Esophagus squamous epithelium (tissue), 4 donors: ENCODE data around the gene HES4.

Source experiments
- POLR2A ChIP-seq, 4 donors: fragments of 450-650 bp; IDR thresholded peaks; one replicate each; pipeline ENCODE4 v1.6.1; 2017; ENCODE audit warnings: antibody characterized with exemption in 4 of 4, mild to moderate bottlenecking in 4 of 4, moderate library complexity in 3 of 4
- TF ChIP-seq, protein P1 (sequence below), 6 experiments: fragments of 450-650 bp in 4 of 6; fragments of 200-600 bp in 2 of 6; sonication (generic) in 2 of 6; IDR thresholded peaks; one replicate each; pipeline ENCODE4 v1.5.1; 2016 to 2019; ENCODE audit warnings: antibody characterized with exemption in 6 of 6, mild to moderate bottlenecking in 4 of 6, moderate library complexity in 4 of 6

DNA sequence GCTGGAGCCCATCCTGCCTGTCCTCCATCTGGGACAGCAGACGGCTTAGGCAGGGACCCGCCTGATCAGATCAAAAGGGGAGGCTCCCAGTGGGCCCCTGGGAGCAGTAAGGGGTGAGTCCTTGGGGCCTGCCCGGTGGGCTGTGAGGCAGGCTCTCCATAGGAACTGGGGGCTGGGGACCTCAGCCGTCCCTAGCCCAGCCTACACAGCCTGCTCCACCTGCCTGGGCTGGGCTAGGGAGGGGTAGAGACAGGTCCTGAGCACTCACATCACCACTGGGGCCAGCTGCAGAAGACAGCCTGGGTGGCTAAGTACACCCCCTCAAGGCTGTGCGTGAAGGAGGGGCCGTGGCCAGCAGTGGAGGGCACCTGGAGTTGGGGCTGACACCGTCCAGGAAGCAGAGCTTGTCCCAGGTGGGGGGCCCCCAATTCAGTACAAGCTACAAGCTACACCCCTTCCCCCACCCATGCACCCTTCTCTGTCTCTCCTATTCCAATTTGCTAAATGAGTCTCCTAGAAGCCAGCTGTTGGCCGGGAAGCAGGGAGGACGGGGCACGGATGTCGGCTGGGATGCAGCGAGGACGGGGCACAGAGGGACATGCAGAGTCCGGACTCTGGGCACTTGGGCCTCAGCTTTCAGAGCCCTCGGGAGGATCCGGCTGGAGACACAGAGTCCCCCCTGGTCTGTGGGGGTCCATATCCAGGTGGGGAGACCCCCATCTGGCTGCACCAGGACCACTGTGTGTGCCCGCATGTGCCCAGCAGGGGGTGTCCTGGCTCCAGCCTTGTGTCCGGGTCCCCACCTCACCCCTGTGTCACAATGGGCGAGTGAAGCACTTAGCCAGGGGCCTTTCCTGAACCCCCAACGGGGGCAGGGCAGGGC, 15.1 kb upstream of the HES4 start:
- TF ChIP-seq, protein P1, sequence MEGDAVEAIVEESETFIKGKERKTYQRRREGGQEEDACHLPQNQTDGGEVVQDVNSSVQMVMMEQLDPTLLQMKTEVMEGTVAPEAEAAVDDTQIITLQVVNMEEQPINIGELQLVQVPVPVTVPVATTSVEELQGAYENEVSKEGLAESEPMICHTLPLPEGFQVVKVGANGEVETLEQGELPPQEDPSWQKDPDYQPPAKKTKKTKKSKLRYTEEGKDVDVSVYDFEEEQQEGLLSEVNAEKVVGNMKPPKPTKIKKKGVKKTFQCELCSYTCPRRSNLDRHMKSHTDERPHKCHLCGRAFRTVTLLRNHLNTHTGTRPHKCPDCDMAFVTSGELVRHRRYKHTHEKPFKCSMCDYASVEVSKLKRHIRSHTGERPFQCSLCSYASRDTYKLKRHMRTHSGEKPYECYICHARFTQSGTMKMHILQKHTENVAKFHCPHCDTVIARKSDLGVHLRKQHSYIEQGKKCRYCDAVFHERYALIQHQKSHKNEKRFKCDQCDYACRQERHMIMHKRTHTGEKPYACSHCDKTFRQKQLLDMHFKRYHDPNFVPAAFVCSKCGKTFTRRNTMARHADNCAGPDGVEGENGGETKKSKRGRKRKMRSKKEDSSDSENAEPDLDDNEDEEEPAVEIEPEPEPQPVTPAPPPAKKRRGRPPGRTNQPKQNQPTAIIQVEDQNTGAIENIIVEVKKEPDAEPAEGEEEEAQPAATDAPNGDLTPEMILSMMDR (IDR thresholded peaks at IDR 0.05): peak in 3 of 6 experiments; percentile 4 to 40 (median 23)
- TF ChIP-seq POLR2A (IDR thresholded peaks at IDR 0.05): no peak
